Body of pancreas (tissue), 4 donors: Measurements from ENCODE around the gene TMEM121.

Experiments used
- POLR2A ChIP-seq, 3 donors: fragments of 450-650 bp; IDR thresholded peaks; one replicate each; pipeline ENCODE4 v1.6.1; 2016; ENCODE audit warnings: antibody characterized with exemption in 3 of 3, mild to moderate bottlenecking in 2 of 3
- TF ChIP-seq, protein P1 (sequence below), 7 experiments: fragments of 450-650 bp in 4 of 7; fragments of 200-600 bp in 3 of 7; sonication (generic) in 3 of 7; IDR thresholded peaks; one replicate each; pipeline ENCODE4 v1.5.1; 2016 to 2019; ENCODE audit warnings: antibody characterized with exemption in 7 of 7

DNA sequence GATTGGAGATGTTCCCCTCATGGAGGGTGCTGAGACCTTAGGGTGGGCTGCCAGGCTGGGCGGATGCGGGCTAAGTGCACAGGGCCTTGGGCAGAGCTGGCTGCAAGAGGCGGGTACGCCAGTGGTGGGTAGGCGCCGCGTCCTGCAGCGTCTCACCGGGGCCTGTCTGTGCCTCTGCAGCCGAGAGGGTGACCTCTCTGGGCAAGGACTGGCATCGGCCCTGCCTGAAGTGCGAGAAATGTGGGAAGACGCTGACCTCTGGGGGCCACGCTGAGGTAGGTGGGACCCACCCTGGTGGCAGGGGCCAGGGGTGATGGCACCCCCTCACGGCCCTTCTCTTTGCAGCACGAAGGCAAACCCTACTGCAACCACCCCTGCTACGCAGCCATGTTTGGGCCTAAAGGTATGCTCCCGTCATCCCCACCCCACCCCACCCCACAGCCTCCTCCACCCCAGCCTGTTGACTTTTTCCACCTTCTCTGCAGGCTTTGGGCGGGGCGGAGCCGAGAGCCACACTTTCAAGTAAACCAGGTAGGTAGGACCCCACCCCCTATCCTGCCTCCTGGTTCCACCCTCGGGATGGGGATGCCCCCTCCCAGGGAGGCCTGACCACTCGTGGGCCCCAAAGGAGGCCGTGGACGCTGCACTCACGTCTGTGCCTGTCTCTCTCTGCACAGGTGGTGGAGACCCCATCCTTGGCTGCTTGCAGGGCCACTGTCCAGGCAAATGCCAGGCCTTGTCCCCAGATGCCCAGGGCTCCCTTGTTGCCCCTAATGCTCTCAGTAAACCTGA is 38.2 kb upstream of the TMEM121 start:
- TF ChIP-seq POLR2A (IDR thresholded peaks at IDR 0.05) = no peak
- TF ChIP-seq, protein P1, sequence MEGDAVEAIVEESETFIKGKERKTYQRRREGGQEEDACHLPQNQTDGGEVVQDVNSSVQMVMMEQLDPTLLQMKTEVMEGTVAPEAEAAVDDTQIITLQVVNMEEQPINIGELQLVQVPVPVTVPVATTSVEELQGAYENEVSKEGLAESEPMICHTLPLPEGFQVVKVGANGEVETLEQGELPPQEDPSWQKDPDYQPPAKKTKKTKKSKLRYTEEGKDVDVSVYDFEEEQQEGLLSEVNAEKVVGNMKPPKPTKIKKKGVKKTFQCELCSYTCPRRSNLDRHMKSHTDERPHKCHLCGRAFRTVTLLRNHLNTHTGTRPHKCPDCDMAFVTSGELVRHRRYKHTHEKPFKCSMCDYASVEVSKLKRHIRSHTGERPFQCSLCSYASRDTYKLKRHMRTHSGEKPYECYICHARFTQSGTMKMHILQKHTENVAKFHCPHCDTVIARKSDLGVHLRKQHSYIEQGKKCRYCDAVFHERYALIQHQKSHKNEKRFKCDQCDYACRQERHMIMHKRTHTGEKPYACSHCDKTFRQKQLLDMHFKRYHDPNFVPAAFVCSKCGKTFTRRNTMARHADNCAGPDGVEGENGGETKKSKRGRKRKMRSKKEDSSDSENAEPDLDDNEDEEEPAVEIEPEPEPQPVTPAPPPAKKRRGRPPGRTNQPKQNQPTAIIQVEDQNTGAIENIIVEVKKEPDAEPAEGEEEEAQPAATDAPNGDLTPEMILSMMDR (IDR thresholded peaks at IDR 0.05) = no peak
